Astrocyte (in vitro differentiated cells and primary cell): ENCODE results near the gene CLCN5.

ENCODE experiments used
- CTCF ChIP-seq: IDR thresholded peaks from 2 replicates; pipeline ENCODE4 v1.5.1; 2011; ENCODE audit warnings: low read depth, mild to moderate bottlenecking, inconsistent platforms, low read length, moderate library complexity; ENCODE audit not compliant: insufficient read depth
- EZH2 ChIP-seq: IDR thresholded peaks from 2 replicates; pipeline ENCODE4 v1.6.1; 2012; ENCODE audit warnings: mild to moderate bottlenecking, low read length, inconsistent platforms; ENCODE audit not compliant: insufficient read depth

- no peak for TF ChIP-seq CTCF
- TF ChIP-seq EZH2: no peak
Observed at GRCh38 chrX:49934729-49935128, 12.3 kb downstream of the CLCN5 start.
